K562 (cell line): ENCODE results near the gene USF2. TPM values are rescaled to one million over a fixed set of nuclear protein-coding genes. Genes with fewer than 3 reads are reported as not detected.

Experiments used
- ATF1 ChIP-seq, 2 experiments: fragments of 450-650 bp in 1 of 2; IDR thresholded peaks; 2 replicates each; pipeline ENCODE4 v1.6.1; 2016; ENCODE audit warnings: missing compliant biosample characterization in 1 of 2, missing genetic modification characterization in 1 of 2
- BACH1 ChIP-seq: fragments of 200-800 bp; sonication (Bioruptor generic); IDR thresholded peaks from 2 replicates; pipeline ENCODE4 v1.6.1; 2016; ENCODE audit warnings: missing genetic modification characterization, missing compliant biosample characterization
- FUS ChIP-seq: fragments of 200-400 bp; formaldehyde crosslinking; optimal IDR thresholded peaks from 2 replicates; pipeline ENCODE3; 2017; ENCODE audit warnings: low read depth, low read length
- GATA2 ChIP-seq: sonication (generic); formaldehyde crosslinking; IDR thresholded peaks from 2 replicates; pipeline ENCODE4 v1.4.0; 2020; ENCODE audit warnings: mild to moderate bottlenecking, missing genetic modification reagents
- IRF2 ChIP-seq: sonication (generic); formaldehyde crosslinking; IDR thresholded peaks from 2 replicates; pipeline ENCODE4 v1.8.1; 2022; ENCODE audit warnings: mild to moderate bottlenecking, missing genetic modification reagents
- NUFIP1 ChIP-seq: fragments of 450-650 bp; IDR thresholded peaks from 2 replicates; pipeline ENCODE4 v1.6.1; 2018; ENCODE audit not compliant: partially characterized antibody
- PTRF ChIP-seq: fragments of 450-650 bp; IDR thresholded peaks from 2 replicates; pipeline ENCODE4 v1.6.1; 2016; ENCODE audit warnings: mild to moderate bottlenecking, missing genetic modification characterization, missing compliant biosample characterization
- SMARCE1 ChIP-seq: fragments of 450-650 bp; IDR thresholded peaks from 2 replicates; pipeline ENCODE4 v1.7.1; 2016; ENCODE audit warnings: mild to moderate bottlenecking
- ZKSCAN1 ChIP-seq: fragments of 150-350 bp; IDR thresholded peaks from 2 replicates; pipeline ENCODE4 v1.6.1; 2016; ENCODE audit warnings: low read depth, low read length
- ZNF408 ChIP-seq: fragments of 250-450 bp; sonication (Bioruptor Pico); IDR thresholded peaks from 2 replicates; pipeline ENCODE4 v1.4.0; 2020; ENCODE audit warnings: low read depth, mild to moderate bottlenecking, moderate library complexity
- ZNF445 ChIP-seq: fragments of 250-450 bp; sonication (Bioruptor Pico); IDR thresholded peaks from 2 replicates; pipeline ENCODE4 v1.4.0; 2020; ENCODE audit warnings: low read depth, mild to moderate bottlenecking, moderate library complexity
- ZNF780A ChIP-seq: fragments of 250-450 bp; sonication (Bioruptor Pico); IDR thresholded peaks from 2 replicates; pipeline ENCODE4 v1.5.0; 2021; ENCODE audit warnings: mild to moderate bottlenecking
- polyA plus RNA-seq, 8 experiments: library from polyadenylated mRNA; depleted of rRNA in 4 of 8; stranded (reverse) in 5 of 8; unstranded in 3 of 8; fragments of >200 nt; fragmentation: Nextera tagmentation in 2 of 8; fragmentation: Illumina TruSeq in 1 of 8; extraction: Ambion mirVana in 2 of 8; extraction: Trizol in 1 of 8; gene quantifications; 2 replicates each; pipeline versions ENCODE4 v1.2.1 to v1.2.3, GENCODE V29; 2011 to 2014; ENCODE audit warnings: inconsistent platforms in 1 of 8, missing spikeins in 1 of 8
- total RNA-seq, 7 experiments: library from RNA; depleted of rRNA in 6 of 7; stranded (reverse); fragments of >200 nt in 6 of 7; fragmentation: Illumina TruSeq in 2 of 7; extraction: Trizol in 2 of 7; gene quantifications; 2 replicates each; pipeline versions ENCODE4 v1.2.1 to v1.2.3, GENCODE V29; 2011 to 2021; ENCODE audit warnings: low replicate concordance in 1 of 7
- TF ChIP-seq, protein P1 (sequence below): fragments of 450-650 bp; IDR thresholded peaks from 2 replicates; pipeline ENCODE4 v1.6.1; 2017; ENCODE audit warnings: antibody characterized with exemption, mild to moderate bottlenecking
- TF ChIP-seq, protein P2 (sequence below): fragments of 250-450 bp; sonication (Bioruptor Pico); IDR thresholded peaks from 2 replicates; pipeline ENCODE4 v1.8.0; 2022; ENCODE audit warnings: moderate library complexity, mild to moderate bottlenecking, inconsistent platforms
- TF ChIP-seq, protein P3 (sequence below), 2 experiments: fragments of 450-650 bp; formaldehyde crosslinking in 1 of 2; IDR thresholded peaks; 2 replicates each; pipeline versions ENCODE4 v1.4.0 to v1.6.1; 2014 to 2020; ENCODE audit warnings: mild to moderate bottlenecking in 2 of 2, borderline replicate concordance in 1 of 2, low read depth in 1 of 2

The USF2 gene
- total and polyA plus RNA-seq, 9 of the 15 experiments (the other 6 are each of a cell fraction or from before 2014, with no cell fraction given), result 0.27 to 93.7 (median 58.4) TPM

DNA sequence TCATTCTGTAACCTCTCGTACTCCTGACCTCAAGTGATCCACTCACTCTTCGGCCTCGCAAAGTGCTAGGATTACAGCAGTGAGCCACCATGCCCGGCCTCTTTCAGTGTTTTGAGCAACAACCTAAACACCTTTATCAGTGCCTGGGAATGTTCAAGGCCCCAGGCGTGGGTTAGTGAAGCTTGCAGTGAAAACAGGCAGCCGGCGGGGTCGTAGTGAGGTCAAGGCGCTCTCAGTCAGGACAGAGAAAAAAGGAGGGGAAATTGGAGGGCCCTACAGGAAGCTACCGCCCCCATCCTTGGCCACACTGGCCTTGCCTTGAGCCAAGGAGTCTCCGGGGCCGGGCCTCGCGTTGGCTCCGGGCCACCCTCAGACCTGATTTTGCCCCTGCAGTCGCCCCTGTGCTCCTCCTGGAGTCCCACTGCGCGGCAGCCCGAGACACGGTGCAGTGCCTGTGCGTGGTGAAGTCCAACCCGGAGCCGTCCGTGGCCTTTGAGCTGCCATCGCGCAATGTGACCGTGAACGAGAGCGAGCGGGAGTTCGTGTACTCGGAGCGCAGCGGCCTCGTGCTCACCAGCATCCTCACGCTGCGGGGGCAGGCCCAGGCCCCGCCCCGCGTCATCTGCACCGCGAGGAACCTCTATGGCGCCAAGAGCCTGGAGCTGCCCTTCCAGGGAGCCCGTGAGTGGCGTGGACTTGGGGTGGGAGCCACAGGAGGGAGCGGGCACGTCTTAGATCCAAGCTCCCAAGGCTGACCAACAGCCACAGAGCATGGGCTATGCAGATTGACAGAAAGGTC lies 40.9 kb downstream of the USF2 start (continued):
- no peak for TF ChIP-seq ZNF445
- TF ChIP-seq, protein P1, sequence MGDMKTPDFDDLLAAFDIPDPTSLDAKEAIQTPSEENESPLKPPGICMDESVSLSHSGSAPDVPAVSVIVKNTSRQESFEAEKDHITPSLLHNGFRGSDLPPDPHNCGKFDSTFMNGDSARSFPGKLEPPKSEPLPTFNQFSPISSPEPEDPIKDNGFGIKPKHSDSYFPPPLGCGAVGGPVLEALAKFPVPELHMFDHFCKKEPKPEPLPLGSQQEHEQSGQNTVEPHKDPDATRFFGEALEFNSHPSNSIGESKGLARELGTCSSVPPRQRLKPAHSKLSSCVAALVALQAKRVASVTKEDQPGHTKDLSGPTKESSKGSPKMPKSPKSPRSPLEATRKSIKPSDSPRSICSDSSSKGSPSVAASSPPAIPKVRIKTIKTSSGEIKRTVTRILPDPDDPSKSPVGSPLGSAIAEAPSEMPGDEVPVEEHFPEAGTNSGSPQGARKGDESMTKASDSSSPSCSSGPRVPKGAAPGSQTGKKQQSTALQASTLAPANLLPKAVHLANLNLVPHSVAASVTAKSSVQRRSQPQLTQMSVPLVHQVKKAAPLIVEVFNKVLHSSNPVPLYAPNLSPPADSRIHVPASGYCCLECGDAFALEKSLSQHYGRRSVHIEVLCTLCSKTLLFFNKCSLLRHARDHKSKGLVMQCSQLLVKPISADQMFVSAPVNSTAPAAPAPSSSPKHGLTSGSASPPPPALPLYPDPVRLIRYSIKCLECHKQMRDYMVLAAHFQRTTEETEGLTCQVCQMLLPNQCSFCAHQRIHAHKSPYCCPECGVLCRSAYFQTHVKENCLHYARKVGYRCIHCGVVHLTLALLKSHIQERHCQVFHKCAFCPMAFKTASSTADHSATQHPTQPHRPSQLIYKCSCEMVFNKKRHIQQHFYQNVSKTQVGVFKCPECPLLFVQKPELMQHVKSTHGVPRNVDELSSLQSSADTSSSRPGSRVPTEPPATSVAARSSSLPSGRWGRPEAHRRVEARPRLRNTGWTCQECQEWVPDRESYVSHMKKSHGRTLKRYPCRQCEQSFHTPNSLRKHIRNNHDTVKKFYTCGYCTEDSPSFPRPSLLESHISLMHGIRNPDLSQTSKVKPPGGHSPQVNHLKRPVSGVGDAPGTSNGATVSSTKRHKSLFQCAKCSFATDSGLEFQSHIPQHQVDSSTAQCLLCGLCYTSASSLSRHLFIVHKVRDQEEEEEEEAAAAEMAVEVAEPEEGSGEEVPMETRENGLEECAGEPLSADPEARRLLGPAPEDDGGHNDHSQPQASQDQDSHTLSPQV, result peak; percentile 99
- TF ChIP-seq FUS, result no peak
- TF ChIP-seq ZNF780A (CRISPR knock-in tag), result no peak
- TF ChIP-seq PTRF (tag), result peak; percentile 5; the same call in 1 of the 2 replicates
- no peak for TF ChIP-seq GATA2
- TF ChIP-seq SMARCE1, result no peak
- no peak for TF ChIP-seq ZNF408 (CRISPR knock-in tag)
- TF ChIP-seq, protein P2, sequence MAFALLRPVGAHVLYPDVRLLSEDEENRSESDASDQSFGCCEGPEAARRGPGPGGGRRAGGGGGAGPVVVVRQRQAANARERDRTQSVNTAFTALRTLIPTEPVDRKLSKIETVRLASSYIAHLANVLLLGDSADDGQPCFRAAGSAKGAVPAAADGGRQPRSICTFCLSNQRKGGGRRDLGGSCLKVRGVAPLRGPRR (CRISPR knock-in tag), result no peak
- TF ChIP-seq, protein P3, sequence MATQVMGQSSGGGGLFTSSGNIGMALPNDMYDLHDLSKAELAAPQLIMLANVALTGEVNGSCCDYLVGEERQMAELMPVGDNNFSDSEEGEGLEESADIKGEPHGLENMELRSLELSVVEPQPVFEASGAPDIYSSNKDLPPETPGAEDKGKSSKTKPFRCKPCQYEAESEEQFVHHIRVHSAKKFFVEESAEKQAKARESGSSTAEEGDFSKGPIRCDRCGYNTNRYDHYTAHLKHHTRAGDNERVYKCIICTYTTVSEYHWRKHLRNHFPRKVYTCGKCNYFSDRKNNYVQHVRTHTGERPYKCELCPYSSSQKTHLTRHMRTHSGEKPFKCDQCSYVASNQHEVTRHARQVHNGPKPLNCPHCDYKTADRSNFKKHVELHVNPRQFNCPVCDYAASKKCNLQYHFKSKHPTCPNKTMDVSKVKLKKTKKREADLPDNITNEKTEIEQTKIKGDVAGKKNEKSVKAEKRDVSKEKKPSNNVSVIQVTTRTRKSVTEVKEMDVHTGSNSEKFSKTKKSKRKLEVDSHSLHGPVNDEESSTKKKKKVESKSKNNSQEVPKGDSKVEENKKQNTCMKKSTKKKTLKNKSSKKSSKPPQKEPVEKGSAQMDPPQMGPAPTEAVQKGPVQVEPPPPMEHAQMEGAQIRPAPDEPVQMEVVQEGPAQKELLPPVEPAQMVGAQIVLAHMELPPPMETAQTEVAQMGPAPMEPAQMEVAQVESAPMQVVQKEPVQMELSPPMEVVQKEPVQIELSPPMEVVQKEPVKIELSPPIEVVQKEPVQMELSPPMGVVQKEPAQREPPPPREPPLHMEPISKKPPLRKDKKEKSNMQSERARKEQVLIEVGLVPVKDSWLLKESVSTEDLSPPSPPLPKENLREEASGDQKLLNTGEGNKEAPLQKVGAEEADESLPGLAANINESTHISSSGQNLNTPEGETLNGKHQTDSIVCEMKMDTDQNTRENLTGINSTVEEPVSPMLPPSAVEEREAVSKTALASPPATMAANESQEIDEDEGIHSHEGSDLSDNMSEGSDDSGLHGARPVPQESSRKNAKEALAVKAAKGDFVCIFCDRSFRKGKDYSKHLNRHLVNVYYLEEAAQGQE (IDR thresholded peaks at IDR 0.05; ENCODE audit: borderline replicate concordance), result no peak; the same call in 1 of the 2 replicates
- TF ChIP-seq, protein P3 (CRISPR knock-in tag; IDR thresholded peaks at IDR 0.05; ENCODE audit: low read depth), result no peak
- TF ChIP-seq ATF1 (CRISPR knock-in tag; IDR thresholded peaks at IDR 0.05), result no peak
- TF ChIP-seq ATF1 (tag; IDR thresholded peaks at IDR 0.05), result peak; percentile 76
- 0 out of 2 replicates have a peak, but pooled peaks have one; percentile 64 for TF ChIP-seq BACH1
- TF ChIP-seq ZKSCAN1, result no peak; the same call in 1 of the 2 replicates
- 0 out of 2 replicates have a peak, but pooled peaks have one; percentile 14 for TF ChIP-seq IRF2
- TF ChIP-seq NUFIP1, result peak; percentile 78
